Dermis microvascular lymphatic vessel endothelial cell (primary cell): Measurements from ENCODE around the gene ANKRD31. TPM values are rescaled to one million over a fixed set of nuclear protein-coding genes. Genes with fewer than 3 reads are reported as not detected.
"Not testable (repeated sequence)": the region's sequence is repeated elsewhere in the genome, so short reads cannot be mapped to it uniquely, and the experiment has no call there.

Experiments
- DNase-seq, 2 donors: peaks; one replicate each; pipeline versions ENCODE4 v3.0.0 to v3.0.0-alpha.2; 2010; ENCODE audit warnings: low read depth in 2 of 2
- total RNA-seq: library from RNA; depleted of rRNA; stranded (reverse); fragments of >200 nt; gene quantifications from 2 replicates; pipeline ENCODE4 v1.2.1, GENCODE V29; 2014

Gene ANKRD31
- total RNA-seq, 1 donor from 2014 or later = not detected

- DNase-seq = no peak
These were observed 94.0 kb downstream of the ANKRD31 start for GRCh38 chr5:75142566-75143136.

DNA sequence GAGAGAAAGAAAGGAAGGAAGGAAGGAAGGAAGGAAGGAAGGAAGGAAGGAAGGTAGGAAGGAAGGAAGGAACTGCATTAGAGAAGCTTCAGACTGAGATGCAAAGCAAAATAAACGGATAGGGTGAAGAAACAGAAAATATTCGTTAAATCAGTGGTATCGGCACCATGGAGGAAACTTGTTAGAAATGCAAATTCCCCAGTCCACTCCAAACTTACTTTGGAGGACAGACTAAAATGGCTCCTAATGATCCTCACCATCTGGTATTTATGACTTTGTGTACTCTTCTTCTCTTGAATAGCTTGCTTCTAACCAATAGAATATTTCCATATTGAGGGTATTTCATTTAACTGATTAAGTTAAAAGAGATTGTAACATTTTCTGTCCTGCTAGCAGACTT, 96.4 kb downstream of the ANKRD31 start:
- no peak for DNase-seq

DNA sequence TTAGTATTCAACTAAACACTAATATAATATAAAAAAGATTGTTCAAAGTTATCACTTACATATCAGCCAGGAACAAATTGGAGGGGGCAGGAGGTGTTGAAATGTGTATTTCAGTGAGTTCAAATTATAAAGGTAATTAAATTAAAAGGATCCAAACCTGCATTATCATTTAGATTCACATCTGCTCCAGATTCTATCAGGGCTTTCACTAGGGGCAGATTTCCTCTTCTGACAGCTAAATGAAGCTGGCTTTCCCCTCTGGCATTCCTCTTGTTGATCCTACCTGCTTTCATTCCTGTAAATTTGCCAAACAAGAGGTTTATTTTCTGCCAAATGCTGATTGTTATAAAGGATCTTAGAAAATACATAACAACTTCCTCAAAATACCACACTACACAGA, 98.0 kb downstream of the ANKRD31 start:
- no peak for DNase-seq

DNA sequence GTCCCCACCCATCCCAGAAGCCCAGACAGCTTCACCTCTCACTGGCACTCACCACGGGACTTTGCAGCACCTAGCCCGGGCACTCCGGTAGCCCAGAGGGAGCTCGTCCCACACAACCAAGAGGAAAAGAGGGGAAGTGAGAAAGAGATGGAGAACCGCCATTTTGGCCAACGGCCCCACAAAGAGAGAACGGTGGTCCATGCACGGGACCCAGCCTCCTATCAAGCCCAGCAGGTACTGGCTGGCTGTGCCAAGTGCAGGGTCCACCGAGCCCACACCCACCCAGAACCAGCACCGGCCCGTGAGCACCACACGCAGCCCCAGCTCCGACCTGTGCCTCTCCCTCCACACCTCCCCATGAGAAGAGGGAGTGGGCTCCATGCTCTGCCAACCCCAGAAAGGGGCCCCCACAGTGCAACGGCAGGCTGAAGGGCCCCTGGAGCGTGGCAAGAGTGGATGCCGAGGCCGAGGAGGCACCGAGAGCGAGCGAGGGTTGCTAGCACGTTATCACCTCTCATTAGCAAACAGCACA, 105.8 kb downstream of the ANKRD31 start:
- DNase-seq = no peak

- no peak for DNase-seq
These were observed 119.8 kb downstream of the ANKRD31 start for GRCh38 chr5:75116856-75117255.

- not testable (repeated sequence) for DNase-seq
These were observed 122.4 kb downstream of the ANKRD31 start for GRCh38 chr5:75114311-75114710.

DNA sequence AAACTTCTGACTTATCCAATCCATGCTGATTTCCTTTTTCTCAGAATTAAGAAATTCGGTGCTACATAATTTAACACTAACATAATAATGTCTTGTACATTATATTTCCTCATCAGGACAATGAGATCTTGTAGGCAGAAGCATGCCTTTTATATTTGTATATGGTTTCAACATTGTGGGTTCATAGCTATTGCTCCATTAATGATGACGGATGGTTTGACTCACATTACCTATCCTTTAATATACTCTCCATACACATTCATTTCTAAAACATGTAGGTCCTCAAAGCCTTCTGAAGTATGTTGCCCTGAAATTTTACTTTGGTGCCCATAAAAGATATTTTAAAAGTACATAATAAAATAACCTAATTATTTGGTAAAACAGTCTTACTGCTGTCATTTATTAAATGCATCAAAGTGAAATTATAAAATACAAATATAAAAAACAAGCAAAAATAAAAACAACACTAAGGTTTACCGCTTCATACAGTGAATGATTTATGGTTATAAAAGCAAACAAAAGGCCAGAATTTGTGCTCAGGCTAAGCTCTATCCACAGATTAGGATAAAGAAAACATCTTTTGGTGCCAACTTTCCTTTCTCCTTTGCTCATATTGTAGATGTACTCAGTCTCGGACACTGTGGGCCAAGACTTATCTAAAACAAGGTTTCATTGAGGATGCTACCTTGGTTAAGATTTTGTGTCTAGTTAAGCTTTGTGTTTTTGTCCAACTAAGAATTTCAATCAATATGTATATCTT, 123.1 kb downstream of the ANKRD31 start:
- no peak for DNase-seq

- no peak for DNase-seq
These were observed 127.6 kb downstream of the ANKRD31 start for GRCh38 chr5:75108931-75109596.

DNA sequence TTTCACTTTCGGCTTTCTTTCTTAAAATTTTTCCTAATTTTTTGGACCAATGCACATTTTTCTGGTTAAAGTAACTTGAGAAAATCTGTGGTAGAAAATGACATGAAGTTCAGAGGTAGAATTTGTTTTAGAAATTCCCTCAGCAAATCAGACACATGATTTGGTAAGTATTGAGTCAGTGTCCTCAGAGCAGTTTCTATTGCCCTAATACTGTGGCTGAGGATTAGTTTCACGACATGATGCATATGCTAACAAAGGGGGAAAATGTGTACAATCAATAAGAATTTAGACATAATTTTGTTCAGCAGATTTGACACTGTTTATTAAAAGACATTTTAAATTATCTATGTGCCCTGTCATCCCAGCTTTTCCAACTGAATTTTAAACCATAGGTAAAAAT, 128.2 kb downstream of the ANKRD31 start:
- DNase-seq = no peak

DNA sequence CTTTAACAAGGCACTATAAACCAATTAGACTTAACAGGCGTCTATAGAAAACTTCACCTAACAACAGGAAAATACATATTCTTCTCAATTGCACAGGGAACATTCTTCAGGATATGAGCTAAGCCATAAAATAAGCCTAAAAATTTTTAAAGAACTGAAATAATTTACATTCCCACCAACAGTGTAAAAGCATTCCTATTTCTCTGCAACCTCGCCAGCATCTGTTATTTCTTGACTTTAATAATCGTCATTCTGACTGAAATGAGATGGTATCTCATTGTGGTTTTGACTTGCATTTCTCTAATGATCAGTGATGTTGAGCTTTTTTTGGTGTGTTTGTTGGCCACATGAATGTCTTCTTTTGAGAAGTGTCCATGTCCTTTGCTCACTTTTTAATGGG, 140.7 kb downstream of the ANKRD31 start:
- not testable (repeated sequence) for DNase-seq

DNA sequence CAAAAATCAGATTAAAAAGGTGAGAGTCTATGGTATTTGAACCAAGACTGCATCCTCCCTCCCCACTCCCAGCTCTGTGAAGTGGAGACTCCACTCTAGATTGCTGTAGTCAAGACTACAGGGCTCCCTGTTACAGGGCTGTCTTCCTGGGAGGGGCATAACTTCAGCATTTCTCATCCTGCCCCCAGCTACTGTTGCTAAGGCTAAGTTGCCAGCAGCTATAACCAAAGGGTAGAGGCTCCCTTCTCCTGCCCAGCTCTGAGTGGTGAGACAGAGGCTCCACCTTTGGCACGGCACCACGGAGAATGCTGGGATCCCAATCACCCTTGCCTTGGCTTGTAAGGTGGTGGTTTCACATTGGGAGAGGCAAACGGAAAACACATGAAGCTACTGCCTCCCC, 145.1 kb downstream of the ANKRD31 start:
- no peak for DNase-seq

- no peak for DNase-seq
These were observed 147.0 kb downstream of the ANKRD31 start for GRCh38 chr5:75089662-75090061.

DNA sequence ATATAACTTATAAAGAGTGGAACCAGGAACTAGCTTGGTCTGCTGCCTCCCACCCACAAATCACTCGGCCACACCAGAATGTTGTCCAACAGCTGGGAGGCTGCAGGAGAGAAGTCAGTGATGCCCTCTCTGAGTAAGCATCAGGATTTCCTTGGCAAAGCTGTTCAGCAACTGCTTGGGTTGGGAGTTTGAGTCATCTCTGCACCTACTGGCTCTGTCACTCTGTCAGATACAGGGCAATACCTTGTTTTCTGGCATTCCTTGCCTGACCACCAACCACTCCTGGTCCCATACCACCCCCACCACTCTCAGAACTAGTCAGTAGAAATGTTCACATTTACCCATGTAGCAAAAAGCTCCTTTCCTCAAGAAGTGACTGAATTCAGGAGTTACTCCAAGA, 147.5 kb downstream of the ANKRD31 start:
- DNase-seq = no peak

DNA sequence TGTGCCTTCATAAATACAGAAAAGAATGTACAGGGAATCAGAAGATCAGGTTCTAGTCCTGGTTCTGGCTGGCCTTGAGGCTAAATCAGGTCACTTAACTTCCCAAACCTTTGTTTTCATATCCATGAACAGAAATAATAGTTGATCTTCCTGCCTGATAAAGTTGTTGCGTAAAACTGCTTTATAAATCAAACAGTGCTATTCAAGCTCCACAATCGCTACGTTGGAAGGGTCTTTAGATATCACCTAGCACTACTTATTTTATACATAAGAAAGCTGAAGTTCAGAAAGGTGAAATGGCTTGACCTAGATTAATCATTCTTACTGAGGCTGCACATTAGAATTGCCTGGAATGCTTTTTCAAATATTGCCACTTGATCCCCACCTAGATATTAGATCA, 148.0 kb downstream of the ANKRD31 start:
- DNase-seq = no peak

GRCh38 chr5:75081510-75081909, 155.2 kb downstream of the ANKRD31 start:
- no peak for DNase-seq

DNA sequence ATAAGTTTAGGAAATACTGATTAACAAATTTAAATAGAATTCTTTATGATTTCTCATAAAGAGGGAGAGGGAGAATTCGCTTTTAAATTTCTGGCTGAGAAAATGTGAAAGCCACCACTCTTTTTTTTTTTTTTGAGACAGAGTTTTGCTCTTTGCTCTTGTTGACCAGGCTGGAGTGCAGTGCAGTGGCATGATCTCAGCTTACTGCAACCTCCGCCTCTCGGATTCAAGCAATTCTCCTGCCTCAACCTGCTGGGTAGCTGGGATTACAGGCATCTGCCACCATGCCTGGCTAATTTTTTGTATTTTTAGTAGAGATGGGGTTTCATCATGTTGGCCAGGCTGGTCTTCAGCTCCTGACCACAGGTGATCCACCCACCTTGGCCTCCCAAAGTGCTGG, 157.3 kb downstream of the ANKRD31 start:
- DNase-seq = not testable (repeated sequence)

DNA sequence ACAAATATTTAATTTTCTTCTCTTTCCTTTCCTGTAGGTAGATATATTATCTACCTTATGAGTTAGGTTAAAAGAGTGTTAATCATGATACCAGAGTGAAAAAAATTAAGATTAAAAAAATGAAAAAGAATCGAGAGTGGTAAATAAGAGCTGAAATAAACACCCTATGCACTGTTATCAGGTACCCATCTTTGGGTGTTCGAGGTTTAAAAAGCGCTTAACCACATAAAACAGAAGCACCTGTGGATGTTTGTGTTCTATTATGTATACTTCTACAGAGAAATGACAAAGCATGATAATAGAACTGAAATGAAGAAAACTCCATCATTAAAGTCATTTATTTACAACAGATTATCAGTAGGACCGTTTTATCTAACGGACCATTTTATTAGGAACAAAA, 158.7 kb downstream of the ANKRD31 start:
- no peak for DNase-seq

DNA sequence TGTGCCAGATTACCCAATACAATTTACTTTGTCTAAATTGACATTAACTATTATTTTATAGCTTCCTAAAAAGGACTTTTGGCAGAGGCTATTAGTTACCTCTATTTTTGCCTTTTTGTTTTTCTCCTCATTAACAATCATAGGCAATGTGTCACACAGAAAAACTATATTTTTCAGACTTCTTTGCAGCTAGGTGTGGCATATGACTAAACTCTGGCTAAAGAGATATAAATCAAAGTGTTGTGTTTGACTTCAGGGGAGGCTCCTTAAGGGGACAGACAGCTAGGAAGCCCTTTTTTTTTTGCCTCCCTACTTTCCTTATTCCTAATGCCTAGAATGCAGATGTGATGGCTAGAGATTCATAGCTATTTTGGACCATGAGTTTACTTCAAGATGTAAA, 164.6 kb downstream of the ANKRD31 start:
- no peak for DNase-seq

DNA sequence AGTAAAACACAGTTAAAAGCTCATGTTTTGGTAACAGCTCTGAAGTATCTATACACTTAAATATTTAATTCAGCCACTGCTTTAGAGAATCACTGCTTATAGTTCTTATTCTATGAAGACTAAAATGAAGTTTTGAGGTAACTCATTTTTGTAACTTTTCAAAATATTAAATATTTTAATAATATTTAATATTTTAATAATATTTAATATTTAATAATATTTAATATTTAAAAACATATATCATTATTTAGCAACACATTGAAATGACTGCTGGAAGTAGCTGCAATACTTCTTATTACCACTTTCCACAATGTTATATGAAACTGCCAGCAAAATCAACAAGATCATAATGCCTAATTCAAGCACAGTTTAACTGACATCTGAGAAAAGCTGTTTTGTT, 165.6 kb downstream of the ANKRD31 start:
- no peak for DNase-seq

DNA sequence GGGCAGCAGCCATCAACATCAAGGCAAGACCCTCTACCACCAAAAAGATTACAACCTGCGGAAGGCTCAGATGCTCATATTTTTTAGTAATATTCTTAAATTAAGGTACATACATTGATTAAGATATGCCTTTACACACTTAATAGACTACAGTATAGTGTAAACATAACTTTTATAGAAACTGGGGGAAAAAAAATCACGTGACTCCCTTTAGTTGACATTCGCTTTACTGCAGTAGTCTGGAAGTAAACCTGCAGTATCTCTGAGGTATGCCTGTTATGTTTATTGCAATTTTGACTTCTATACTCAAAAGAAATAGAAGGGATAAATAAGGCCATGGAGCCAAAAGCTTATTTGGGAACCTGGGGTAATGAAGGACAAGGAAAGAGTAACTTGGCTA, 169.2 kb downstream of the ANKRD31 start:
- no peak for DNase-seq

GRCh38 chr5:75062925-75063531, 173.7 kb downstream of the ANKRD31 start:
- DNase-seq = no peak

- no peak for DNase-seq
These were observed 176.6 kb downstream of the ANKRD31 start for GRCh38 chr5:75059912-75060545.
